HG03045 (cell line): ENCODE results near the gene SFXN4.
"Not testable (repeated sequence)": the region's sequence is repeated elsewhere in the genome, so short reads cannot be mapped to it uniquely, and the experiment has no call there.

Experiments
- ATAC-seq: cut with Tn5 transposase; IDR thresholded peaks from one replicate; pipeline ENCODE4 v1.9.1; 2021; ENCODE audit warnings: mild to moderate bottlenecking, moderate library complexity; ENCODE audit not compliant: unreplicated experiment

Gene SFXN4

GRCh38 chr10:119149157-119149556 is 16.4 kb downstream of the SFXN4 start:
- no peak for ATAC-seq

- ATAC-seq = no peak
Measured at GRCh38 chr10:119143657-119144056, 21.9 kb downstream of the SFXN4 start.

- no peak for ATAC-seq
Measured at GRCh38 chr10:119140603-119141245, 24.8 kb downstream of the SFXN4 start.

- no peak for ATAC-seq
Measured at GRCh38 chr10:119139464-119140067, 25.9 kb downstream of the SFXN4 start.

GRCh38 chr10:119138346-119139306 is 26.9 kb downstream of the SFXN4 start:
- ATAC-seq = no peak

GRCh38 chr10:119137878-119138277 is 27.6 kb downstream of the SFXN4 start:
- not testable (repeated sequence) for ATAC-seq

GRCh38 chr10:119136084-119136483 is 29.4 kb downstream of the SFXN4 start:
- no peak for ATAC-seq

- ATAC-seq = no peak
Measured at GRCh38 chr10:119135513-119135881, 30.0 kb downstream of the SFXN4 start.

- no peak for ATAC-seq
Measured at GRCh38 chr10:119133949-119134348, 31.6 kb downstream of the SFXN4 start.

GRCh38 chr10:119132521-119133345 is 32.8 kb downstream of the SFXN4 start:
- ATAC-seq = no peak

GRCh38 chr10:119131512-119132240 is 33.8 kb downstream of the SFXN4 start:
- no peak for ATAC-seq

GRCh38 chr10:119129721-119130120 is 35.8 kb downstream of the SFXN4 start:
- ATAC-seq = no peak

- ATAC-seq = no peak
Measured at GRCh38 chr10:119125942-119126341, 39.6 kb downstream of the SFXN4 start.

- ATAC-seq = no peak
Measured at GRCh38 chr10:119120875-119121274, 44.6 kb downstream of the SFXN4 start.

GRCh38 chr10:119120413-119120867 is 45.1 kb downstream of the SFXN4 start:
- ATAC-seq = peak; percentile 87

- ATAC-seq = no peak
Measured at GRCh38 chr10:119119400-119119799, 46.1 kb downstream of the SFXN4 start.

GRCh38 chr10:119118231-119118630 is 47.3 kb downstream of the SFXN4 start:
- no peak for ATAC-seq

- ATAC-seq = no peak
Measured at GRCh38 chr10:119116326-119116951, 49.1 kb downstream of the SFXN4 start.

GRCh38 chr10:119115926-119116325 is 49.6 kb downstream of the SFXN4 start:
- no peak for ATAC-seq
